ENCODE measurements around the gene IGFBP6.

The IGFBP6 gene

DNA sequence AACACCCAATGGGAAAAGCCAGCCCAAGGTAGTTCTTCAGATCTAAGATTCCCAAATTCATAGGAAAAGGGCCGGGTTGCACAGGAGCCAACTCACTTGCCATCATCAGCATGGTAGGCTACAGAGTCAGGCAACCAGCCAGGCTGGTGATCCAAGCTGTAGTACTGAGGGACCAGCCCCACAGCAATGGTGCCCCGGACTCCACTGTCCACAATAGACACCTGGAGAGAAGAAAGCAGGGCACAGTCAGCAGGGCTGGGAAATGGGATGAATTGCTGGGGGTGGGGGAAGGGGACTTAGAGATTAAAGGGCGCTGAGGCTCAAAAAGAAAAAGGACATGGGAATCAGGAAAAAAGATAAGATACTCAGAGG lies 22.5 kb upstream of the IGFBP6 start:
- Histone ChIP-seq H3K9me2 (replicated peaks; ENCODE audit: control insufficient read depth, low read length) (no peaks in the 10 kb centered on the region), H3K9me3 (ENCODE audit: control insufficient read depth, insufficient read depth, low read length) (no peaks in the 10 kb centered on the region)

DNA sequence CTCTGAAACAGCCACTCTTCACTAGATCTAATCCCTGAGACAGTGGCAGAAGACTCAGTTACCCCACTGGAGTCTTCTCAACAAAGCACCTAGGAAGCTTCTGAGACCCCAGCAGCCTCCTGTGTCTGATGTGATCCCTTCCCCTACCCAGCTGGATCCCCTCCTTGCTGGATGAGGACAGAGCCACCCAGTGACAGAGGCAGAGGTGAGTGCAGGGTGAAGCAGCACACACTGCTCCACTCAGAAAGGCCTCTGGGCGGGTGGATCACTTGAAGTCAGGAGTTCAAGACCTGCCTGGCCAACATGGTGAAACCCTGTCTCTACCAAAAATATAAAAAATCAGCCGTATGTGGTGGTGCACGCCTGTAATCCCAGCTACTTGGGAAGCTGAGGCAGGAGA lies 21.0 kb upstream of the IGFBP6 start:
- Histone ChIP-seq H4K20me1 (ENCODE audit: control insufficient read depth, insufficient read depth, low read depth, low read length) (no peaks in the 10 kb centered on the region), H3K27me3 (ENCODE audit: control insufficient read depth, low read length) (no peaks in the 10 kb centered on the region), H3K4me3 (ENCODE audit: low read length) (no peak overlapping the region), H3K9me2 (replicated peaks; ENCODE audit: control insufficient read depth, low read length) (no peaks in the 10 kb centered on the region), H3F3A (ENCODE audit: control insufficient read depth, insufficient read depth) (no peaks in the 10 kb centered on the region), H3K4me2 (ENCODE audit: low read length) (no peak overlapping the region), H3K27ac (ENCODE audit: low read depth, low read length) (no peak overlapping the region), H3K4me1 (ENCODE audit: control insufficient read depth, low read length) (peaks cover 28% of the 10 kb centered on the region), H3K36me3 (ENCODE audit: control insufficient read depth, low read length) (peaks cover 35% of the 10 kb centered on the region), H3K9me3 (ENCODE audit: control insufficient read depth, insufficient read depth, low read length) (no peaks in the 10 kb centered on the region), H3K79me2 (ENCODE audit: control insufficient read depth, low read length) (peaks cover 18% of the 10 kb centered on the region)
- no peak for TF ChIP-seq EZH2phosphoT487 (IDR thresholded peaks at IDR 0.05; ENCODE audit: borderline replicate concordance, low read length)
- TF ChIP-seq, protein P1, sequence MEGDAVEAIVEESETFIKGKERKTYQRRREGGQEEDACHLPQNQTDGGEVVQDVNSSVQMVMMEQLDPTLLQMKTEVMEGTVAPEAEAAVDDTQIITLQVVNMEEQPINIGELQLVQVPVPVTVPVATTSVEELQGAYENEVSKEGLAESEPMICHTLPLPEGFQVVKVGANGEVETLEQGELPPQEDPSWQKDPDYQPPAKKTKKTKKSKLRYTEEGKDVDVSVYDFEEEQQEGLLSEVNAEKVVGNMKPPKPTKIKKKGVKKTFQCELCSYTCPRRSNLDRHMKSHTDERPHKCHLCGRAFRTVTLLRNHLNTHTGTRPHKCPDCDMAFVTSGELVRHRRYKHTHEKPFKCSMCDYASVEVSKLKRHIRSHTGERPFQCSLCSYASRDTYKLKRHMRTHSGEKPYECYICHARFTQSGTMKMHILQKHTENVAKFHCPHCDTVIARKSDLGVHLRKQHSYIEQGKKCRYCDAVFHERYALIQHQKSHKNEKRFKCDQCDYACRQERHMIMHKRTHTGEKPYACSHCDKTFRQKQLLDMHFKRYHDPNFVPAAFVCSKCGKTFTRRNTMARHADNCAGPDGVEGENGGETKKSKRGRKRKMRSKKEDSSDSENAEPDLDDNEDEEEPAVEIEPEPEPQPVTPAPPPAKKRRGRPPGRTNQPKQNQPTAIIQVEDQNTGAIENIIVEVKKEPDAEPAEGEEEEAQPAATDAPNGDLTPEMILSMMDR (IDR thresholded peaks at IDR 0.05; ENCODE audit: low read depth, low read length, poor library complexity, severe bottlenecking) = no peak

More for the DNA sequence above, 22.5 kb upstream of the IGFBP6 start:
- Histone ChIP-seq H3K4me3 (ENCODE audit: low read length) (no peak overlapping the region), H3K4me2 (ENCODE audit: low read length) (no peak overlapping the region), H4K20me1 (ENCODE audit: control insufficient read depth, insufficient read depth, low read depth, low read length) (no peaks in the 10 kb centered on the region), H3K36me3 (ENCODE audit: control insufficient read depth, low read length) (peaks cover 37% of the 10 kb centered on the region), H3K27me3 (ENCODE audit: control insufficient read depth, low read length) (no peaks in the 10 kb centered on the region), H3K27ac (ENCODE audit: low read depth, low read length) (no peak overlapping the region), H3K79me2 (ENCODE audit: control insufficient read depth, low read length) (peaks cover 18% of the 10 kb centered on the region), H3F3A (ENCODE audit: control insufficient read depth, insufficient read depth) (no peaks in the 10 kb centered on the region), H3K4me1 (ENCODE audit: control insufficient read depth, low read length) (peaks cover 27% of the 10 kb centered on the region)
- TF ChIP-seq EZH2phosphoT487 (IDR thresholded peaks at IDR 0.05; ENCODE audit: borderline replicate concordance, low read length) = no peak
- TF ChIP-seq, protein P1 (IDR thresholded peaks at IDR 0.05; ENCODE audit: low read depth, low read length, poor library complexity, severe bottlenecking) = no peak

DNA sequence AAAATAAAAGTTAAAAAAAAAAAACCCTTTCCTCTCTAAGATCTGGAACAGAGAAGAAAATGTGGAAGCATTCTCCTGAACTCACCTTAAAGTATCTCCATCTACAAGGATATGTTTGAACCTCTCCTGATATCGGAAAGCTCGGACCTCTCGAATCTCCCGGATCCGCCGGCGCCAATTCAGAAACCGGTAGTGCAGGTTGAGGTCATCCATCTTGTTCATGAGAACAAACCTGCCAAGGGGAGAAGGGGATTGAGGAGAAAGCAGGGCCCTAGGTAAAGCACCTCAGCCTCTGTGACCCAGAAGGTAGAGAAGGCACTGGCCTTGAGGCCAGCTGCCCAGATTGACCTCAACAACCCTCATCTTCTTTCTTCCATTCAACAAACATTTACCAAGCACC lies 20.4 kb upstream of the IGFBP6 start:
- TF ChIP-seq, protein P1 (IDR thresholded peaks at IDR 0.05; ENCODE audit: low read depth, low read length, poor library complexity, severe bottlenecking) = no peak
- no peak for TF ChIP-seq EZH2phosphoT487 (IDR thresholded peaks at IDR 0.05; ENCODE audit: borderline replicate concordance, low read length)
- Histone ChIP-seq H3K27me3 (ENCODE audit: control insufficient read depth, low read length) (no peaks in the 10 kb centered on the region), H4K20me1 (ENCODE audit: control insufficient read depth, insufficient read depth, low read depth, low read length) (no peaks in the 10 kb centered on the region), H3F3A (ENCODE audit: control insufficient read depth, insufficient read depth) (no peaks in the 10 kb centered on the region), H3K4me1 (ENCODE audit: control insufficient read depth, low read length) (peaks cover 25% of the 10 kb centered on the region), H3K4me2 (ENCODE audit: low read length) (no peak overlapping the region), H3K79me2 (ENCODE audit: control insufficient read depth, low read length) (peaks cover 18% of the 10 kb centered on the region), H3K9me2 (replicated peaks; ENCODE audit: control insufficient read depth, low read length) (no peaks in the 10 kb centered on the region), H3K36me3 (ENCODE audit: control insufficient read depth, low read length) (peaks cover 35% of the 10 kb centered on the region), H3K4me3 (ENCODE audit: low read length) (no peak overlapping the region), H3K9me3 (ENCODE audit: control insufficient read depth, insufficient read depth, low read length) (no peaks in the 10 kb centered on the region), H3K27ac (ENCODE audit: low read depth, low read length) (no peak overlapping the region)
